Measurements from ENCODE around the gene FEZ2.
A peak's percentile ranks its signal among the peaks of the same experiment; 100 is the strongest.

The FEZ2 gene

DNA sequence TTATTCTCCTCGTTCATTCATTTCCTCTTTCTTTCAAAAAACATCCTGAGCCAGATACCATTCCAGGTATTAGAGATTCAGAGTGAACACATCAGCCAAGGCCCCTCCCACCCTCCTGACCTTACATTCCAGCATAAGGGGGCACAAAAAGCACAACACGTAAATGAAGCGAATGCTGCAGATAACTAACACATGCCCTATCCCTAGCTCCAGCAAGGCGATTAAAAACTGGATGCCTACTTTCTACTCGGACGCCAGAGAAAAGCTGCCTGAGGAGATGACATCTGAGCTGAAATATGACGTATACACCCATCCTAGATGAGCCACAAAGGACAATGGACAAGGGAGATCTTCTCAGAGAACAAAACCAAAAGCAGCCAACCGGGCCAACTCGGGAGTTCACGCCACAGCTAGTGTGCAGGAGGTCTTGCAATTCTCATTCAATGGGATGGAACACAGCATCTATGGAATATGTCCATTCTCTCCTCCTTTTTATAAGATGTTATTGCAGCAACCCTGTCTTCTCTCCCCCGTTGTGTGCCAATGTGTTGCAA, 33.5 kb downstream of the FEZ2 start:
- no peak for DNase-seq (ENCODE audit: low read depth)
- H3K4me3 ChIP-seq (ENCODE audit: low read length): no peak overlapping the region

DNA sequence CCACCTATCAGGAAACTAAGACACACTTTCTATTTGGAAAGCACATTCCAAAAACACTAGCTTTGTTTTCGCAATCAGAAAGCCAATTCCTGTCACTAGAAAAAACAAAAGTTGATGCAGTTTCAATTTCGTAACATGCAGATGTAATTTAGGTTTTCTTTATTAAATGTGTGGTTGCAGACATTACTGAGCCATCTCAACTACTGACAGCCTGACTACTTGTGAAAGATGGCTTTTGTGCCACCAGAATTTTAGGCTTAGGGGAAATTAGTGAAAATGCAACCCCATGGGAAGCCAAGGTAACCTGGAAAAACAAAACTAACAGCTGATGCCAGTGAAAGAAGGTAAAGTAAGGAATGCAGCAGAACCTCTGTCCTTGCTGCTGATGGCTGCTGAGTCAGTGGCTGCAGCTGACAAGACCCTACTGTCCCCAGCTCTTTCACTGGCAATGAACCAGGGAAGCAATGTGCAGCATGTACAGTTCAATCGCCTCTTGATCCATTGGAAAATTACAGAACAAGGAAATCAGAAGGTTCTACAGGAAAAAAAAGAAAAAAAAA, 34.9 kb downstream of the FEZ2 start:
- TF ChIP-seq, protein P1, sequence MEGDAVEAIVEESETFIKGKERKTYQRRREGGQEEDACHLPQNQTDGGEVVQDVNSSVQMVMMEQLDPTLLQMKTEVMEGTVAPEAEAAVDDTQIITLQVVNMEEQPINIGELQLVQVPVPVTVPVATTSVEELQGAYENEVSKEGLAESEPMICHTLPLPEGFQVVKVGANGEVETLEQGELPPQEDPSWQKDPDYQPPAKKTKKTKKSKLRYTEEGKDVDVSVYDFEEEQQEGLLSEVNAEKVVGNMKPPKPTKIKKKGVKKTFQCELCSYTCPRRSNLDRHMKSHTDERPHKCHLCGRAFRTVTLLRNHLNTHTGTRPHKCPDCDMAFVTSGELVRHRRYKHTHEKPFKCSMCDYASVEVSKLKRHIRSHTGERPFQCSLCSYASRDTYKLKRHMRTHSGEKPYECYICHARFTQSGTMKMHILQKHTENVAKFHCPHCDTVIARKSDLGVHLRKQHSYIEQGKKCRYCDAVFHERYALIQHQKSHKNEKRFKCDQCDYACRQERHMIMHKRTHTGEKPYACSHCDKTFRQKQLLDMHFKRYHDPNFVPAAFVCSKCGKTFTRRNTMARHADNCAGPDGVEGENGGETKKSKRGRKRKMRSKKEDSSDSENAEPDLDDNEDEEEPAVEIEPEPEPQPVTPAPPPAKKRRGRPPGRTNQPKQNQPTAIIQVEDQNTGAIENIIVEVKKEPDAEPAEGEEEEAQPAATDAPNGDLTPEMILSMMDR (conservative IDR thresholded peaks at IDR 0.05; ENCODE audit: low read length): no peak
- DNase-seq (ENCODE audit: low read depth): peak; percentile 78
- H3K4me3 ChIP-seq (ENCODE audit: low read length): peak overlapping the region; percentile 21

More for the DNA sequence above, 33.5 kb downstream of the FEZ2 start:
- TF ChIP-seq, protein P1 (conservative IDR thresholded peaks at IDR 0.05; ENCODE audit: low read length): no peak

DNA sequence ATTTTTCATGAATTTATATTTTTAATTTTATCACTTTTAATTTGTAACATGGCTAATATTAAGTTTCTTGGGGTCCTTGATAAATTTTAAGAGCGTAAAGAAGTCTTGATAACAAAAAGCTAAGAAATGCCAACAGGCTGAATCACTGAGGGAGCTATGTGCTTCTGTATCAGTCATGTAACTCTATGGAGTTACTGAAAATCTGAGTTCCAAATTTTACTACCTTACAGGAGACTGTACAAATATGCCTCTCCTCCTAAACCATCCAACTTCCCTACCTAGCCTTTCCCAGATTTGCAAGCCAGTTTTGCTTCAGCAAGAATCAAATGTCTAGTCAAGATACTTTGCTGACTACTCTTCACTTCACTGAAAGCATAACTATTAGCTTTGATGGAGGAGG, 35.7 kb downstream of the FEZ2 start:
- H3K4me3 ChIP-seq (ENCODE audit: low read length): no peak overlapping the region
- TF ChIP-seq, protein P1 (conservative IDR thresholded peaks at IDR 0.05; ENCODE audit: low read length): no peak
- DNase-seq (ENCODE audit: low read depth): peak; percentile 64

DNA sequence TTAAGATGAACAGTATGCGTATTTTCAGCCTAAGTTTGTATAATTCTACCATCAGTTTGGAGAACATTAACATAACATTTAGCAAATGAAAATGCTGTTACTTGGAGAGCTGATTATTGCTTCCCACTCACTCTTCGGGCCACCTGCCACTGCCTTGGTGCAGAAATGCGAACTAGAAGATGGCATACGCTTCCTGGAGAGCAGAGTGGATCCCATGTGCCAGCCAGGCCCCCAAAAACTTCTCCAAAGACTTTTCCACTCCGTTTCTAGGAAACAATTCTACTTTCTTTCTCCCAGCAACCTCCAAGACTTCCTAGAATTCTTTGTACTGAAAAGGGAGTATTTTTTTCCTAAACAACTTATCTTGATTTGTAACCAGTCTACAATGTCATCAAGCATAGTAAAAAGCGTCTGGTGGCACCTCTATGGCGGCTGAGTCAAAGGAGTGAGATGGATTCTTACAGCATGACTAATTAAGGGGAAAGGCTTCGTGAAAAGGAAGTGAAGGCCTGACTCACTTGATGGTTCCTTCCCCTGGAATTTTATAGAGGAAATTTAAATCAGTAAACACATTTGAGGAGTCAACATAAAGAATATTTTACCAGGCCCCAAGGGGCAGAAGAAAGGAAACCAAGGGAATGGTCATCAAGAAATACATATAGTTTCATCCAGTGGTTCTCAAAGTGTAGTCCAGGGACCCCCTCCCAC, 36.6 kb downstream of the FEZ2 start:
- TF ChIP-seq, protein P1 (conservative IDR thresholded peaks at IDR 0.05; ENCODE audit: low read length): no peak
- H3K4me3 ChIP-seq (ENCODE audit: low read length): no peak overlapping the region; the same call in 1 of the 2 replicates
- peak; percentile 89 for DNase-seq (ENCODE audit: low read depth)

DNA sequence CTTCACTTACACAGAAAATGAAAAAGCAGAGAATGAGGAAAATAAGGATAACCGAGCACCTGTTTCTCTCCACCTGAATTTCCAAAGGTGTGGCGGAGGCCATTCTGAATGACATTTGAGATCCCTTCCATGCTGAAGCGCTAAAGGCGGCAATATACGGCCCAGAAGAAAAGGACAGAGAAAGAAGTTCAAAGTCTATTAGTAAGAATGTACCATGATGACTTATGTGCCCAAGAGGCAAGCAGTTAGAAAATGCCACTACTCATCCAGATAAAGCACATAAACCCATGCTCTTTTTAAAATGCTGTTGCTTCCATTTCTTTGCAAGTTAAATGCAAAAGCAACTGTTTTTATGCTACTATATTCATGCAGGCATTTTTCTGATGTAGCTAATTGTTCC, 37.2 kb downstream of the FEZ2 start:
- TF ChIP-seq, protein P1 (conservative IDR thresholded peaks at IDR 0.05; ENCODE audit: low read length): no peak
- DNase-seq (ENCODE audit: low read depth): no peak
- H3K4me3 ChIP-seq (ENCODE audit: low read length): no peak overlapping the region

DNA sequence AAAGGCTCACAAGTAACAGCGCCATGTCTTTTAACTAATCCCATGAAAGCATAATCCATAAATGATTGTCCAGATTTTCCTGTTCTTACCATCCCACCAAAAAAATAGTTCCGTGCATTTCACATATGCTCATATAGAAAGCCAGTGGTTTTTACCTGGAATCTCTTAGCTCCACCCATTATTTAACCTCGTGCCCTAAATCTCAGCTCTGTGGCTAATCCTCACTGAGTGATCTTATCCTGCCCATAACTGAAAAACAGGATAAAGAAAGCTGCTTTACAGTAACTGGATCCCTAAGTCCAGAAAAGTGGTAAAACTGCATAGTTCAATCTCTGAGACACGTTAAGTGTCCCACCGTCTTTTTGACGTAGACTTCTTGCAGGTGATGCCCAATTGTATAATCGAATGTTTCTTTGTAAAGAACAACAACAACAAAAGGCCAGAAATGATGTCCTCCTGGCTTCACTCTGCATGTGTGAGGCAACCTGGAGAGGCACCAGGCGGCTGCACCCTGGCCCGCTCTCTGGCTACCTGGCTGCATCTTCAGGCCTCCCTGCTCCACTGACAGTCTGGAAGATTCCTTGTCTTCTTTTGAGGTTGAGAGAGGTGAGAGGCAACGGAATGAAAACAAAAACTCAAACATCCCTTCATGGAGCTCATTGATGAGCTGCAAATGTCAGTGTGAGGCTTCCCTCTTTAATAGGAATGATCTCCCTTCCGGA, 38.6 kb downstream of the FEZ2 start:
- TF ChIP-seq, protein P1 (conservative IDR thresholded peaks at IDR 0.05; ENCODE audit: low read length): no peak
- no peak overlapping the region for H3K4me3 ChIP-seq (ENCODE audit: low read length)
- DNase-seq (ENCODE audit: low read depth): no peak
